ENCODE data around the gene SIT1.

DNA sequence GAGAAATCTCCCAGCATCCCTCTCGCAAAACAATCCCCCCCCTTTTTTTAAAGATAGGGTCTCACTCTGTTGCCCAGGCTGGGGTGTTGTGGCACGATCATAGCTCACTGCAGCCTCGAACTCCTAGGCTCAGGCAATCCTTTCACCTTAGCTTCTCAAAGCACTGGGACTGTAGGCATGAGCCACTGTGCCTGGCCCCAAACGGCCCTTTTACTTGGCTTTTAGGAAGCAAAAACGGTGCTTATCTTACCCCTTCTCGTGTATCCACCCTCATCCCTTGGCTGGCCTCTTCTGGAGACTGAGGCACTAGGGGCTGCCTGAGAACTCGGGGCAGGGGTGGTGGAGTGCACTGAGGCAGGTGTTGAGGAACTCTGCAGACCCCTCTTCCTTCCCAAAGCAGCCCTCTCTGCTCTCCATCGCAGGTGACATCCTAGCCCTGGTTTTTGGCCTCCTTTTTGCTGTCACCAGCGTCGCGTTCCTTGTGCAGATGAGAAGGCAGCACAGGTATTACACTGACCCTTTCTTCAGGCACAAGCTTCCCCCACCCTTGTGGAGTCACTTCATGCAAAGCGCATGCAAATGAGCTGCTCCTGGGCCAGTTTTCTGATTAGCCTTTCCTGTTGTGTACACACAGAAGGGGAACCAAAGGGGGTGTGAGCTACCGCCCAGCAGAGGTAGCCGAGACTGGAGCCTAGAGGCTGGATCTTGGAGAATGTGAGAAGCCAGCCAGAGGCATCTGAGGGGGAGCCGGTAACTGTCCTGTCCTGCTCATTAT is 29.8 kb upstream of the SIT1 start:
- TF ChIP-seq, protein P1, sequence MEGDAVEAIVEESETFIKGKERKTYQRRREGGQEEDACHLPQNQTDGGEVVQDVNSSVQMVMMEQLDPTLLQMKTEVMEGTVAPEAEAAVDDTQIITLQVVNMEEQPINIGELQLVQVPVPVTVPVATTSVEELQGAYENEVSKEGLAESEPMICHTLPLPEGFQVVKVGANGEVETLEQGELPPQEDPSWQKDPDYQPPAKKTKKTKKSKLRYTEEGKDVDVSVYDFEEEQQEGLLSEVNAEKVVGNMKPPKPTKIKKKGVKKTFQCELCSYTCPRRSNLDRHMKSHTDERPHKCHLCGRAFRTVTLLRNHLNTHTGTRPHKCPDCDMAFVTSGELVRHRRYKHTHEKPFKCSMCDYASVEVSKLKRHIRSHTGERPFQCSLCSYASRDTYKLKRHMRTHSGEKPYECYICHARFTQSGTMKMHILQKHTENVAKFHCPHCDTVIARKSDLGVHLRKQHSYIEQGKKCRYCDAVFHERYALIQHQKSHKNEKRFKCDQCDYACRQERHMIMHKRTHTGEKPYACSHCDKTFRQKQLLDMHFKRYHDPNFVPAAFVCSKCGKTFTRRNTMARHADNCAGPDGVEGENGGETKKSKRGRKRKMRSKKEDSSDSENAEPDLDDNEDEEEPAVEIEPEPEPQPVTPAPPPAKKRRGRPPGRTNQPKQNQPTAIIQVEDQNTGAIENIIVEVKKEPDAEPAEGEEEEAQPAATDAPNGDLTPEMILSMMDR (IDR thresholded peaks at IDR 0.05) = no peak
- no peak for TF ChIP-seq POLR2A (IDR thresholded peaks at IDR 0.05)

Measured in lower leg skin (tissue), 3 donors.